ENCODE measurements around the gene LAMA5. TPM values are rescaled to one million over a fixed set of nuclear protein-coding genes. Genes with fewer than 3 reads are reported as not detected.

LAMA5 gene
- total RNA-seq, 1 donor from 2014 or later = 601 TPM

- no peak for TF ChIP-seq CTCF (IDR thresholded peaks at IDR 0.05; ENCODE audit: unreplicated experiment)
- H3K4me3 Mint-ChIP-seq = no peak overlapping the region
- DNase-seq (ENCODE audit: low spot score in 2 of 2, unreplicated experiment in 2 of 2) = no peak
- H3K4me1 Mint-ChIP-seq = peaks cover 10% of the 10 kb centered on the region
- peaks cover 10% of the 10 kb centered on the region for H3K9me3 Mint-ChIP-seq
- H3K27ac Mint-ChIP-seq = no peak overlapping the region
- peaks cover 18% of the 10 kb centered on the region for H3K36me3 Mint-ChIP-seq
- no peaks in the 10 kb centered on the region for H3K27me3 Mint-ChIP-seq (ENCODE audit: low read depth)
Measured at GRCh38 chr20:62351469-62352401, 15.4 kb downstream of the LAMA5 start.

- H3K36me3 Mint-ChIP-seq = peaks cover 18% of the 10 kb centered on the region
- DNase-seq (ENCODE audit: low spot score in 2 of 2, unreplicated experiment in 2 of 2) = no peak
- no peak overlapping the region for H3K4me3 Mint-ChIP-seq
- H3K4me1 Mint-ChIP-seq = peaks cover 5% of the 10 kb centered on the region
- H3K27me3 Mint-ChIP-seq (ENCODE audit: low read depth) = no peaks in the 10 kb centered on the region
- no peak for TF ChIP-seq CTCF (IDR thresholded peaks at IDR 0.05; ENCODE audit: unreplicated experiment)
- peak overlapping the region; percentile 30 for H3K27ac Mint-ChIP-seq
- H3K9me3 Mint-ChIP-seq = peaks cover 10% of the 10 kb centered on the region
Measured at GRCh38 chr20:62350629-62351422, 16.3 kb downstream of the LAMA5 start.

GRCh38 chr20:62350098-62350628, 16.9 kb downstream of the LAMA5 start:
- Mint-ChIP-seq H3K27me3 (ENCODE audit: low read depth) (no peaks in the 10 kb centered on the region), H3K36me3 (peaks cover 21% of the 10 kb centered on the region), H3K9me3 (peaks cover 10% of the 10 kb centered on the region), H3K4me3 (no peak overlapping the region), H3K4me1 (peaks cover 3% of the 10 kb centered on the region), H3K27ac (peak overlapping the region; percentile 86)
- no peak for DNase-seq (ENCODE audit: low spot score in 2 of 2, unreplicated experiment in 2 of 2)
- no peak for TF ChIP-seq CTCF (IDR thresholded peaks at IDR 0.05; ENCODE audit: unreplicated experiment)

- peaks cover 10% of the 10 kb centered on the region for H3K9me3 Mint-ChIP-seq
- no peak for DNase-seq (ENCODE audit: low spot score in 2 of 2, unreplicated experiment in 2 of 2)
- no peak overlapping the region for H3K4me3 Mint-ChIP-seq
- peaks cover 3% of the 10 kb centered on the region for H3K4me1 Mint-ChIP-seq
- no peaks in the 10 kb centered on the region for H3K27me3 Mint-ChIP-seq (ENCODE audit: low read depth)
- TF ChIP-seq CTCF (IDR thresholded peaks at IDR 0.05; ENCODE audit: unreplicated experiment) = no peak
- H3K36me3 Mint-ChIP-seq = peaks cover 23% of the 10 kb centered on the region
- H3K27ac Mint-ChIP-seq = peak overlapping the region; percentile 59
Measured at GRCh38 chr20:62349556-62350097, 17.5 kb downstream of the LAMA5 start.

GRCh38 chr20:62348604-62349003, 18.5 kb downstream of the LAMA5 start:
- Mint-ChIP-seq H3K27me3 (ENCODE audit: low read depth) (no peaks in the 10 kb centered on the region), H3K36me3 (peaks cover 28% of the 10 kb centered on the region), H3K27ac (peak overlapping the region; percentile 49), H3K9me3 (peaks cover 10% of the 10 kb centered on the region), H3K4me1 (peaks cover 3% of the 10 kb centered on the region), H3K4me3 (no peak overlapping the region)
- no peak for TF ChIP-seq CTCF (IDR thresholded peaks at IDR 0.05; ENCODE audit: unreplicated experiment)
- no peak for DNase-seq (ENCODE audit: low spot score in 2 of 2, unreplicated experiment in 2 of 2)
